IPS-15b (cell line): ENCODE measurements around the gene GLB1L.

ENCODE experiments used
- H3K27me3 ChIP-seq: one replicate; pipeline ENCODE4 v1.6.1; 2013; ENCODE audit warnings: low read length; ENCODE audit not compliant: control insufficient read depth, insufficient read depth
- H3K36me3 ChIP-seq: one replicate; pipeline ENCODE4 v1.6.1; 2013; ENCODE audit warnings: low read length; ENCODE audit not compliant: control insufficient read depth, insufficient read depth
- H3K4me1 ChIP-seq: one replicate; pipeline ENCODE4 v1.6.1; 2013; ENCODE audit warnings: mild to moderate bottlenecking, low read length; ENCODE audit not compliant: control insufficient read depth, insufficient read depth
- H3K4me3 ChIP-seq: one replicate; pipeline ENCODE4 v1.5.1; 2013; ENCODE audit warnings: low read depth, low read length
- H3K9ac ChIP-seq: one replicate; pipeline ENCODE4 v1.6.1; 2013; ENCODE audit warnings: low read depth, mild to moderate bottlenecking, low read length
- H3K9me3 ChIP-seq: one replicate; pipeline ENCODE4 v1.6.1; 2013; ENCODE audit warnings: mild to moderate bottlenecking, low read length; ENCODE audit not compliant: control insufficient read depth, insufficient read depth

The GLB1L gene

GRCh38 chr2:219249203-219249980 is 4.1 kb upstream of the GLB1L start:
- no peaks in the 10 kb centered on the region for H3K9me3 ChIP-seq
- H3K27me3 ChIP-seq: peaks cover 27% of the 10 kb centered on the region
- H3K4me3 ChIP-seq: no peak overlapping the region
- H3K9ac ChIP-seq: no peak overlapping the region
- peaks cover 15% of the 10 kb centered on the region for H3K4me1 ChIP-seq
- H3K36me3 ChIP-seq: peaks cover 13% of the 10 kb centered on the region

- H3K4me1 ChIP-seq: peaks cover 15% of the 10 kb centered on the region
- H3K9ac ChIP-seq: no peak overlapping the region
- peaks cover 13% of the 10 kb centered on the region for H3K36me3 ChIP-seq
- no peaks in the 10 kb centered on the region for H3K9me3 ChIP-seq
- no peak overlapping the region for H3K4me3 ChIP-seq
- peaks cover 22% of the 10 kb centered on the region for H3K27me3 ChIP-seq
Observed at GRCh38 chr2:219248845-219249202, 3.6 kb upstream of the GLB1L start.

- Histone ChIP-seq H3K4me1 (peaks cover 15% of the 10 kb centered on the region), H3K9ac (no peak overlapping the region), H3K36me3 (peaks cover 13% of the 10 kb centered on the region), H3K9me3 (no peaks in the 10 kb centered on the region), H3K4me3 (no peak overlapping the region), H3K27me3 (peaks cover 18% of the 10 kb centered on the region)
Observed at GRCh38 chr2:219247678-219248642, 2.7 kb upstream of the GLB1L start.

- peaks cover 7% of the 10 kb centered on the region for H3K4me1 ChIP-seq
- H3K9me3 ChIP-seq: no peaks in the 10 kb centered on the region
- H3K27me3 ChIP-seq: peaks cover 4% of the 10 kb centered on the region
- peaks cover 11% of the 10 kb centered on the region for H3K36me3 ChIP-seq
- H3K4me3 ChIP-seq: no peak overlapping the region
- H3K9ac ChIP-seq: no peak overlapping the region
Observed at GRCh38 chr2:219246559-219246958, 1.3 kb upstream of the GLB1L start.

GRCh38 chr2:219245899-219246230 is 621 bp upstream of the GLB1L start:
- peaks cover 7% of the 10 kb centered on the region for H3K4me1 ChIP-seq
- H3K27me3 ChIP-seq: no peaks in the 10 kb centered on the region
- no peaks in the 10 kb centered on the region for H3K9me3 ChIP-seq
- H3K36me3 ChIP-seq: peaks cover 11% of the 10 kb centered on the region
- peak overlapping the region; percentile 85 for H3K4me3 ChIP-seq
- peak overlapping the region; percentile 79 for H3K9ac ChIP-seq

GRCh38 chr2:219244789-219245147 is 476 bp downstream of the GLB1L start:
- Histone ChIP-seq H3K36me3 (peaks cover 8% of the 10 kb centered on the region), H3K27me3 (no peaks in the 10 kb centered on the region), H3K9me3 (no peaks in the 10 kb centered on the region), H3K9ac (peak overlapping the region; percentile 73), H3K4me3 (peak overlapping the region; percentile 85), H3K4me1 (peaks cover 4% of the 10 kb centered on the region)

- no peaks in the 10 kb centered on the region for H3K27me3 ChIP-seq
- H3K36me3 ChIP-seq: peaks cover 8% of the 10 kb centered on the region
- H3K9me3 ChIP-seq: no peaks in the 10 kb centered on the region
- H3K4me1 ChIP-seq: peaks cover 4% of the 10 kb centered on the region
- no peak overlapping the region for H3K9ac ChIP-seq
- no peak overlapping the region for H3K4me3 ChIP-seq
Observed at GRCh38 chr2:219243291-219243761, 1.9 kb downstream of the GLB1L start.

GRCh38 chr2:219234331-219234730 is 10.9 kb downstream of the GLB1L start:
- Histone ChIP-seq H3K4me1 (no peaks in the 10 kb centered on the region), H3K9me3 (no peaks in the 10 kb centered on the region), H3K9ac (no peak overlapping the region), H3K36me3 (peaks cover 38% of the 10 kb centered on the region), H3K27me3 (no peaks in the 10 kb centered on the region), H3K4me3 (no peak overlapping the region)

GRCh38 chr2:219230059-219230540 is 15.1 kb downstream of the GLB1L start:
- peak overlapping the region; percentile 98 for H3K4me3 ChIP-seq
- peak overlapping the region; percentile 90 for H3K9ac ChIP-seq
- H3K9me3 ChIP-seq: no peaks in the 10 kb centered on the region
- peaks cover 29% of the 10 kb centered on the region for H3K36me3 ChIP-seq
- H3K4me1 ChIP-seq: no peaks in the 10 kb centered on the region
- H3K27me3 ChIP-seq: no peaks in the 10 kb centered on the region

- Histone ChIP-seq H3K4me1 (no peaks in the 10 kb centered on the region), H3K9me3 (no peaks in the 10 kb centered on the region), H3K36me3 (peaks cover 35% of the 10 kb centered on the region), H3K27me3 (no peaks in the 10 kb centered on the region), H3K9ac (peak within 1 kb of the TSS; percentile 90), H3K4me3 (peak within 1 kb of the TSS; percentile 98)
Observed at GRCh38 chr2:219229305-219230058, 15.8 kb downstream of the GLB1L start, which contains the start of the genes ANKZF1 and ATG9A. Gene ANKZF1, plus strand, starts transcription at chr2:219229806. Its CDS starts 452 bp downstream, at chr2:219230258. Gene ATG9A, minus strand, starts transcription at chr2:219229636. Its CDS starts 1,612 bp downstream, at chr2:219228024.

- Histone ChIP-seq H3K27me3 (no peaks in the 10 kb centered on the region), H3K36me3 (peaks cover 35% of the 10 kb centered on the region), H3K4me1 (no peaks in the 10 kb centered on the region), H3K4me3 (peak overlapping the region; percentile 98), H3K9me3 (no peaks in the 10 kb centered on the region), H3K9ac (peak overlapping the region; percentile 76)
Observed at GRCh38 chr2:219228911-219229304, 16.3 kb downstream of the GLB1L start.
